GF-D8 (cell line): Measurements from ENCODE around the gene CYP46A1.

Experiments used
- DNase-seq: peaks from one replicate; lab custom pipeline; 2025; lab: John Stamatoyannopoulos, UW

The CYP46A1 gene

DNA sequence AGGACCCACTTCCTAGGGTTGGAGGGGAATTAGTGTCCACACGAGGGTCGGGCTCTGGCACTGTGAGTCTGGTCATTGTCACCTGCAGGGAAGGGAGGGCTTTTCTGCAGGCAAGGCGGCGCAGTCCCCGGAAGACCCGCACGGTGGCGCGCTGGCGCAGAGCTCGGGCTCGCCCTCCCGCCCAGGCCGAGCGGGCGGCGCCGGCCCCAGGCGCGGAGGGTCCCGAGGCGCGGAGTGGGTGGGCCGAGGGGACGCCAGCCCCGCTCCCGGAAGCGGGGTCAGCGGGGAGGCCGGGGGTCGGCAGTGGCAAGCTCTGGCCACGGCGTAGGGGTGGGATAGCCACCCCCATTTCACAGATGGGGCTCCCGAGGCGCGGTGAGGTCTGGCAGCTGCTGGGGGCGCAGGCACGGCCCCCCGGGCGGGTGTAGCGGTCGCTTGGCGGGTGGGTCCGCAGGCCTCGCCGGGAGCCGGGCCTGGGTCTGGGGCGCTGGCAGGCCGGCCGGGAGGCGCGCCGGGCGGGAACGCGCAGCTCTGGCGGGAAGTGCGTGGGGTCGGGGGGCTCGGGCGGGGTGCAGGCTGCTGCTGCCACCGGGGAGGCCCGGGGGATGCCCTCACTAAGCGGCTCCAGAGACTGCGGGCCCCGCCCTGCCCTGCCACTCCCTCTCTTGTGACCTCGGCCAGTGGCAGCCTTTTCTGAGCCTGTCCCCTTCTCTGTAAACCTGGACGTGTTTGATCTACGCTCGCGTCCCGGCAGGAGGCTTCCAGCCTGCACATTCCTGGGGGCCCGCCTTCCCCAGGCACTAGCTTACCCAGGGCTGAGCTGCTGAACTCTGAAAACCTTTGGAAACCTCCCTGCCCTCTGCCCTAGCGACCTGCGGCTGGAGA is 46.1 kb downstream of the CYP46A1 start:
- DNase-seq: no peak

DNA sequence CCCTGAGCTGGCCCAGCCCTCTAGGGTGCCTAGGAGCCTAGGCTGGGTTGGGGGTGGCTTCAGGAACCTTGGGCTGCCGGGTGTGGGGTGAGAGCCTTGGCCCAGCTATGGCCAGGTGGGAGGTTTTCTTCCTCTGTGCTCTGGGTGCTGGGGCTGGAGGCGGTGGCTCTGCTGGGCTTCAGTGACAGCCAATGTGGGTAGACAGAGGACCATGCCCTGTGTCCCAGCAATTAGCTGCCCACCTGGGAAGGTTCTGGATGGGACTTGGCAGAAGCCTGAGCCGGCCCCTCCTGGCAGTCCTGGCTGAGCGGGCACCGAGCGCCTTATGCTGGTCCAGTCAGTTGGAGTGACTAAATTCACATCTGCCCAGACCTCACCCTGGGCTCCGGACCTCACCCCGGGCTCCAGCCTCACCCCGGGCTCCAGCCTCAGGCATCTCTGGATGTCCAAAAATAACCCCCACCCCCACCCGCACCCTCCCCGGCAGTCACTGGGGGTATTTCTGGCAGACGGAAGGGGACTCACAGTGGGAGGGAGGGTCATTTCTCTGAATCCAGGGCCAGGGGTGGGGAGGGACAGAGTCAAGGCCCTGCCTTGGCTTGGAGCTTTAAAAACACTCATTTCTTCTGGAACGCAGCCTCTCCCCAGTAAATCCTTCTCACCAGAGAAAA is 46.9 kb downstream of the CYP46A1 start:
- DNase-seq: no peak

DNA sequence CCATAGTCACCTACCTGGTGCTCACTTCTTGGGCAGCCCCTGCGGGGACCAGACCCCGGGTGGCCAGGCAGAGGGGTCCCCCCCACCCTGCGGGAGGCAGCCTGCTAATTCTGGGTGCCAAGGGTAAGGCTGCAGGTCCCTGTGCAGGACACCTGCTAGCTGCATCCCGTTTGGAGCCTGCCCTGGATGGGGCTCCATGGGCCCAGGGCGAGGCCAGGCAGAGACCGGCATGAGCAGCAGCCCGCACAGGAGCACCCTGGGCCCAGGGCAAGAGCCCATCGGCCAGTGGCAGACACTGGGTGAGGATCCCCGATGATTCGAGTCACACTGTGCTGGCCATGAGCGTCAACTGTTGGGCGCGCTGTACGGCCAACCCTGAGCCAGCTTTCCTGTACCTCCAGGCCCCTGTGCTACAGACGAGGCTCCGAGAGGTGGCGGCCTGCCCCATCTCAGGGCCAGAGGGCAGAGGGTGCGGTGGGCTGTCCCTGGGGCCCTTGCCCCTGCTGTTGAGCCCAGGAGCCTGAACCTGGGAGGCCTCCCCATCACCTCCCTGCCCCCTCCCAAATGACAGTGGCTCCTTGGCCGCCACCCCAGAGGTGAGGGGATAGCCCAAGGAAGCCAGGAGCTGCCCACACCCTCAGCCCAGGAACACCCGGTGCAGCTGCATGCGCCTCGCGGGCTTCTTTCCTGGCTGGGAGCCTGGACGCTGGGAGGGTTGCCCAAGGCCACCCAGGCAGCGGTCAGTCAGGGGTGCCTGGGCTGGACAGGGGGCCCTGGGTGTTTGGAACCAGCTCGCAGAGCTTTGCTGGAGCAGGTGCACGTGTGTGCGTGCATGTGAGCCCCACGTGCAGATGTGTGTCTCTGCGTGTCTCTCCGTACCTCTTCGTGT is 47.7 kb downstream of the CYP46A1 start:
- DNase-seq: no peak

DNA sequence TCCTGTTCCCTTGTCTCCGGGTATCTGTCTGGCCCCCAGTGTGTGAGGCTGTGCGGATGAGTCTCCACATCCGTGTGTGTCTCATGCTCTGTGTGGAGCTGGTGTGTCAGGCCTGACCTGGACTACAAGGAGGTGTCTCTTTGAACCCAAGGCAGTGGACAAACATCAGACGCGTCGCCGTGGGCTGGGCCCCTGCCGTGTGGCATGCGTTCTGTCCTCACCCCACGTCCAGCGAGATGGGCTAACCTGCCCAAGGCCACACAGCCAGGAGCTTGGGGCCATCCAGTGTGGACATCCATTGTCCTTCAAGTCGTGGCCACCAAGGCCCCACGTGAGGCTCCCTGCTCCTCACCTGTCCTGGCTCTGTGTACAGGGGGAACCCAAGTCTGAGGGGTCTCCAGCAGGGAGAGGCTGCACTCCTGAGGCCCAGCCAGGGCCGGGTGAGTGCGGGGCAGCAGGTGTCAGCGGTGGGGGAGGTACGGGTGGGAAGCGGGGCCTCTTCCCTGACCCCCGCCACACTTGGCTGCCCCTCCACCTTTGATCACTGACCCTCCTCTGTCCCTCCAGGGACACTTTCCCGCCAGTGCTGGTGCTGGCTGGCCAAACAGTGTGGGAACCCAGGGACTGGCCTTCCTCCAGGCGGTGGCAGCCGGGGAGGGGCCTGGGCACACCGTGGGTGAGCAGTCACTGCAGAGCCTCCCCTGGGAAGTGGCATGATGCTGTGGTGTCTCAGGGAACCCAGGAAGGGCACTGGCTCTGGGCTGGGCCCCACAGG is 48.5 kb downstream of the CYP46A1 start:
- no peak for DNase-seq

DNA sequence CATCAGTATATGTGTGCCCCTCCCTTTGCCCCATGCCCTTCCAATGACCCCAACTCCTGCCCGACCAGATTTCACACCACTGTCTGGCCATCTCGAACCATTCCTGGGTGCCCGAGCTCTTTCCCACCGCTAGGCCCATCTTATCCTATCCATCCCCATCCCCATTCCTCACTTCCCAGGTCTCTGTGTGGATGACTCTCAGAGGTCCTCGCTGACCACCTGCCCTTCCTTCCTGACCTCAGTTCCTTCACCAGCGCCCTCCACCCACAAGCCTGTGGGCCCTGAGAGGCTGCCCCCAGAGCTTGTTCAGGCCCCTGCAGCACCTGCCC is 49.1 kb downstream of the CYP46A1 start:
- DNase-seq: no peak

DNA sequence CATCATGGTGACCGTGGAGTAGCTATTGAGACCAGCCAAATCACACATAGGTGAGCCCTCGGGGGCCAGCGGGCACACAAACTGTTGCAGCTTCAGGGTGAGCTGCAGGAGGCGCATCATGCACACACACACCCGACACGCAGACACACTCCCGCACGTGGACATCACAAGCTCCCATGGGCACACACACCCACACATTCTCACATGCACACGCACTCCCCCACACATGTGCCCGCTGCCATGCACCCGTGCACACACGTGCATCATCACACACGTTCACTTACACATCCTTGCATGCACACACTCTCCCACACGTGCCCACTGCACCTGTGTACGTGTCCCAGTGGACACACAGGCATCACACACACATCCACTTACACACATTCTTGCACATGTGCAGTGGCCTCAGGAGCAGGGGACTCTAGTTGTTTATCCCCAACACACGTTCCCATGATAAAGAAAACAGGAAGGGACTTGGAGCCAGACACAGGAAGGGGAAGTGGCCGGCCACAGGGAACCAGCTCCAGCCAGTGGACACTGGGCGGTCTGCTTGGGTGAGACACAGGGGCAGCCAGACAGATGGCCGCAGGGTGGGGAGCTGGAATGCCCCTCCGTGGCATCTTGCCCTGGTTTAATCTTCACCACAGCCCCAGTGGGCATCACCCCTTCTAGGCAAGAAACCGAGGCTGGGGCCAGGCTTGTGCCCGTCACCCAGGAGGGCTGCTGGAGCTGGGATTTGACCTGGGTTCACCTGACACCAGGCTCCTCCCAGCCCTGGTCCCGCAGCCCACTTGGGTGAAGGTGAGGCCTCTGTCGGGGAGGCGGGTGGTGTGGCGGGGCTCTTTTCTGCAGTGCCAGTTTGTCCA is 49.7 kb downstream of the CYP46A1 start:
- no peak for DNase-seq

DNA sequence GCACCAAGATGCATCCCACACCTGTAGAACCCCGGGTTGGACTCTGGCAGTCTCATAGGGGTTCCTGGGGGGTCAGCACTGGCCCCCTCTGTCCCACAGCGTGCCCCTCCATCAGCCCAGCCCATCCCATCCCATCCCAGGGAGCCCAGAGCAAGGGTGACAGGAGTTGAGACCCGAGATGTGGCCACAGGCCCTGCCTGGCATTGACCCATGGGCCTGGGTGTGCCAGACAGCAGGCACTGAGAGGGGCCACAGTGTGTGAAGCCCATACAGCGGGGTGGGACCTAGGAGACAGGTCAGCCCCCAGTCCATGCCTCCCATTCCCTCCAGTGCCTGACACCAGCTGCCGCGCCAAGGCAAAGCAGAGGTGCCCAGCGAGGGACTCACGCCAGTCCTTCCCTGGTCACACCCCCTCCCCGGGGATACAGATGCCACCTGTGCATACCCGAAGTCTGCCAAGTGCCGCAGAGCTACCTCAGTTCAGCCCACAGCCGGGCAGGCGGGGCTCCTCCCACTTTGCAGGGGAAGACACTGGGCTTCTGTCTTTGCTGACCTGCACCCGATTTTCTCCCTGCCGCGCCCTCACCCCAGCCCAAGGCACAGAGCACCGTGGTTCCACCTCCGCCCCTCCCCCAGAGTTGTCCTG is 50.4 kb downstream of the CYP46A1 start:
- no peak for DNase-seq

DNA sequence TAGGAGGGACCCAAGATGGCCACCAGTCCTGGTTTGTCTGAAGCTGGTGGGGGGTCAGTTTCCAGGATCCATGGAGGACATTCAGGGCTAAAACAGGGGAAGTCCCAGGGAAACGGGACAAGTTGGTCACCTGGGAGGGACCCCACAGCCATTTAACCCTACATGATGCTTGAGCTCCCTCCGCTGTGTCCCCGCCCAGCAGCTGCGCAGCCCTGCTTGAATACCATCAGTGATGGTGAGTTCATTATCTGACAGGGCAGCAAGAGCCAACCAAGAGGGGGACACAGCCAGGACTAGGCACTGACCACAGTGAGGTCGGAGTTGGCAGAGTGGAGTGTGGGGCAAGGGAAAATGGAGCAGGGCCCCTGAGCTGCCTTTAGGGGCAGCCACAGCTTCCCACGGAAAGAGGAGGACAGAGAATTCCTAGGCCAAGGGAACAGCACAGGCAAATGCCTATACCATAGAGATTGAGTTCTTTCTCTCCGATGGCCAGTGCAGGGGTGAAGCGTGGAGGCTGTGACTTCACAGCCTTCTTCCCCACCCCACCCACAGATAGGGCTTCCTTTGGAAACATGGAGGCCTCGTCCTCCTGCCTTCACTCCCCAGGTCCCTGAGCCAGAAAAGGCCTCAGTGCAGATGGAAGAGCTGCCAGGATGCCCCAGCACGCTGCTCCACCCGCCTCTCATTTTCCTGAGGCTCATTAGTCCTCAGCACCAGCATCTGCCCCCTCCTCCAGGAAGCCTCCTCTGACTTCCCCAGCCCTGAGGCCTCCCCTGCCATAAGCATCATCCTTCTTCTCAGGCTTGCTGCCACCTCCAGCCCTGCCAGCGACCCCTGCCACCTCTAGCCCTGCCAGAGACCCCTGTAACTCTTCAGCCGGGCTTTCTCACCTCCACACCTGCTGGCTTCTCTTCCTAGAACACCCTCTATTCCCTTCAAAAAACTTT is 51.4 kb downstream of the CYP46A1 start:
- no peak for DNase-seq

DNA sequence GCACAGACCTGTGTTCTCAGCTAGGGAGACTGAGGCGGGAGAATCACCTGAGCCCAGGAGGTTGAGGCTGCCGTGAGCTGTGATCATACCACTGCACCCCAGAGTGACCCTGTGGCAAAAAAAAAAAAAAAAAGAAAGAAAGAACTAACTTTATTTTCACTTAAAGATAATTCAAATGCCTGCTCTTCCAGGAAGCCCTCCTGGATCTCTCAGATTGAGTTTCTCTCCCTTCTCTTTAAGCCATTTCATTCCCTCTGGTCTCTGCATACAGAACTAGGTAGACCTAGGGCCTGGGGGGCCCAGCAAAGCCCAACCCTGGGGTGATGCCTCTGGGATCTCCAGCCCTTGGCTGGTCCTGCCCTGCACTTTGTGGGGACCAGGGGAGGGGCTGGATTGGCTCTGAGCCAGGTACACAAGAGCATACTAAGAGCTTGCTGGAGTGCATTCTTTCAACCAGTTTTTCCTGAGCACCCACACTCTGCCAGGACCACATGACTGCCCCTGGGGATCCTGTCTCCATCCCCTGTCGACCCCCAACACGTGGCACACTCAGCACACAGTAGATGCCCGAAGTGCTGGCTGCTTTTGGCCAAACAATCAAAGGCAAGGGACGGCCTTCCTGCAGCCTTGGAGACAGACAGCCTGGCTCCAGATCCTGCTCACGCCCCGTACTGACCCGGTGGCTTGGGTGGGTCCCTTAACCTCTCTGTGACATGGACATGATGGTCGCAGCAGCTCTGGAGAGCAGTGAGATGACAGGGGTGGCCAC is 52.7 kb downstream of the CYP46A1 start:
- DNase-seq: no peak

DNA sequence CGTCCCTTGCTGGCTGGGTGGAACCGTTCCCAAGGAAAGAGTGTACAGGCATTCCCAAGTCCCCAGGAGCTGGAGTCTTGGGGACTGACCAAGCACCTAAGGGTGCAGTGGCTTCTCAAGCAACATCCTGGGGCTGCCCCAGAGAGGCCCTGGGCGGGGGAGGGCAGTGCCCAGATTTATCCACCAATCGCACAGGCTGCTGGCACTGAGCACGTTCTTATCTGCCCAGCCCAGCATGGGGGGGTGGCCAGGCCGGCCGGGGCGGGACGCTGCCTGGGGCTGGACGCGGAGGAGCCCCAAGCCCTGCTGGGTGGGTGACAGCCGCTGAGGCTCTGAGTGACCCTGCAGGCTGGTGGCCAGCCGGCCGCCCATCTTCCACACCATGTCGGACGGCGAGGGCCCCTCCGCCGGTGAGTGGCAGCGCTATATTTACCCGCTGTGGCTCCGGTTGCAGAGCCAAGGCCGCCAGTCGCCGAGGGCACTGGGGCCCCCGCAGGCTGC is 53.4 kb downstream of the CYP46A1 start:
- DNase-seq: no peak

DNA sequence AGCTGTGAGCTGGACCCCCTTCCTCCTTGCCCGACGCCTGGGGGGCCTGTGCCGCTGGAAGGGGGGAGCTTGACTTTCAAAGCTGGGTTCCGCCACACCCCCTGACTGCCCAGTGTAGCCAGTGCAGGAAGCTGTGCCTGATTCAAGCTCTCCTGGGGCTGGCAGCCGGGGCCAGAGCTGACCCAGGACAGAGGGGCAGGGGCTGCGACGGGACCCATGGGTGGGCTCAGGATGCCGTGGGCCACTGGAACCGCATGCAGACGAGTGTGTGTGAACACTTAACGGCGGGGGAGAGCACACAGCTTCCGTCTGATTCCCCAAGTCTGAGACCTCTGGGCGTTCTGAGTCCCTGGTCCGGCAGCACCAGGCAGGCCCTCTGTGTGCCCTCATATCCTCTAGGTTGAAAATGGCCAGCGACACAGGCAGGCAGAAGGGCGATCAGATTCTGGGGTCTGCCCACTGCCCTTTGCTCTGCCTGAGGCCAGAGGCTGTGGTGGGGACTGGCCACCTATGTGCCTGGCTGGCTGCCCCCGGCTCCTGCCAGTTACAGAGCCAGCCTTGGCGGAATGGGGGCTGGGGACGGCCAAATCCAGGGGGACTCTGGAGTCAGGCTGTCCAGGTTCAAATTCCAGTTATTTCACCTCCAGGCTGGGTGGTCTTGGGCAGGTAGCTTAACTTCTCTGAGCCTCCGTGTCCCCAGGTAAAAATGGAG is 54.0 kb downstream of the CYP46A1 start:
- no peak for DNase-seq

DNA sequence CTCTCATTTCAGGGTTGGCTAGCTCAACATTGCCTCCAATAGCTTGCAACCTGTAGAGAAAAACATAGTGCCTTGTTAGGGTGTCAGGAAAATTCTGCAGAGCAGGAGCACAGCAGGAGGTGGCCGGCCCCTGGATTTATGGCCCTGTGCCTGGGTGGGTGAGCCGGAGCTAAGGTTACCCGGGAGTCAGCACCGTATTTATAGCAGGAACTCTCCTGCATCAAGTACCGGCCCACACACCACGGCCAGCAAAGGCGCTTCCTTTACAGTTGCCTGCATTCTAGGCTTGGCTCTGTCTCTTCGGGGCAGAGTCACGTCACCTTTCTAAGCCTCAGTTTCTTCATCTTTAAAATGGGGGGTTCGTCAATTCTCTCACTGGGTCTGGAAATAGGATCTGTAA is 56.3 kb downstream of the CYP46A1 start:
- DNase-seq: no peak

DNA sequence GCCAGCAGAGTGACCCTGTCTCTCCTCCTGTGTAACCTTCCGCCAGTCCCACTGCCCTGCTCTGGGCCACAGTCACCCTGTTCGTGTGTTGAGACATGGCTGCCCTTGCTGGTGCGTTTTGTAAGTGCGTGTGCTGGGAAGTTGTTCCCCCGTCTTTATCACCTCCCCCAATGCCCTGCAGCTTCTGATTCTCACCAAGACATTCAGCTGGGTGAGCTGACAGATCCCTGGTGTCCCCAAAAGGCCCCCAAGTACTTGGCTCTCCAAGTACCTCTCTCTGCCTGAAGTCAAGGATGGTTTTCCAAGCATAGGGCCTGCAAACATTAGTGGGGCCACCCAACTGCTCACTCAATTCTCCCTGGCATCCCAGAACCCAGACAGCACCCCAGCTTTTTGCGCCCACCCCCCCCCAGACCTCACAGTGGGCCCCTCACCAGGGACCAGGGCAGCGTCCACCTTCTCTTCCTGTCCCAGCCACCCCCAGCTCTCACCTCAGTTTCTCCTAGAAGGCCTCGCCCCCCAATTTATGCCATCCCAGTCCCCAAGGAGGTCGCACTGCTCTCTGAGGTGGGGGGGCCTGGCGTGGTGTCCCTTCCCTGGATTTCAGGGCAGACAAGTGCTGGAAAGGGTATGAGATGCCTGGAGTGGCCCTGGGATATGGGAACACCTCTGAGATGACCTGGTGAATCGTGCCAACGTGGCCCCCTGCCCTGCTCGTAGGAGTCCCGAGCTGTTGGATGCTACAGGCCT is 57.3 kb downstream of the CYP46A1 start:
- no peak for DNase-seq

DNA sequence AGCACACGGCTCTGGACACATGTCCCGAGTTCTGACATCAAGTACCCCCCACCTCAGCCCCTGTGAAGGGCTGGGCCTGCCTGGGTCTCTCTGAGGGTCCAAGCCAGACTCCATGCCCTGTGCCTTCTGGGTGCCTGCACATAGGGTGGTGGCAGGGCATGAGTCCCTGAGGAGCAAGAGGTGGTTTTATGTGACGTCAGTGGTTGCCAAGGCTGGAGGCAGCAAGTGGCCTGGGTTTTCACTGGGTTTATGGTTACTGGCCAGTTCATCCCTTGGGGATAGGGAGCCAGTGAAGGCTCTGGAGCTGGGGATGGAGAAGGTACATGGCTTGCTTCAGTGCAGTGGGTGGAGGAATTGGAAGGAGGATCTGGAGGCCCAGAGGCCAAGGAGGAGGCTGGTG is 58.0 kb downstream of the CYP46A1 start:
- DNase-seq: no peak

DNA sequence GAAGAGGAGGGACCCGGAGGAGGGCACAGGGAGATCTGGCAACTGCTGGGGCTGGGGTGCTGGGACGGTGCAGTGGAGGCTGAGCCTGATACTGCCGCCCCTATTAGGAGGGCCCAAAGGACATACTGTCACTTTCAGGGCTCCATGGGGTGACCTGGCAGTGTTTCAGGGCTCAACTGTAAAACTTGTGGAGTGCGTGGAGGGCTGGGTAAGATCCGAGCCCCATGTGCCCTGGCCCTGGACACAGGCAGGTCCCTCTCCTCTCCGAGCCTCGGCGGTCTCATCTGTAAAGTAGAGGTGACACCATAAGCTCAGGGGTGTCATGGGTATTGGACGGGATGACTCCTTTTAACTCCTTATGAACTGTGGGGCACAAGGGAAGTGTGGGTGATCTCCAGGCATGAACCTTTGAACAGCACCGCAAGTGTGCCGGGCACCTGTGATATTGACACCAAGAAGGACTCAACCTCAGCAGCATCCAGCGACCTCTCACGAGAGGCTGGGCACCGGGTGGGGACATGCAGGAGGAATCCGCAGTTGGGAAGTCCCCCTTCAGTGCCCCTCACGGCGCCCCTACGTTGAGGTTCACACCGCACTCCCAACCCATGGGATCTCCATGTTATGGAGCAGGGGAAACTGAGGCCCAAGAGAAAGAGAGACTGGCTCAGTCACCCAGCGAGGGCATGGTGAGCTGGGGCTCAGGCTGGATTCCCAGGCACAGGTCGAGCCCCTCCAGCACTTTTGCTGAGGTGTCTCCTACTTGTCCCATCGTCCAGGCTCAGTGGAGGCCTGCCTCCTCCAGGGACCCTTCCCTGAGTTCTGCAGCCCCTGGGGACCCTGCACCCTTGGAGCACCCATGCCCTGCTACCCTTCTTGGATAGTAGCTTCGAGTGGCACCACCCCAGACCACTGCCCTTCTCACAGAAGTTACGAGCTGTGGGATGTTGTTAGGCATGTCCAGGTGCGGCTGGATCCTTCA is 58.7 kb downstream of the CYP46A1 start:
- DNase-seq: no peak
